Mucosa of stomach (tissue), 1 donor: ENCODE data around the gene TSSK2.
A peak's percentile ranks its signal among the peaks of the same experiment; 100 is the strongest.

Source experiments
- H3K27me3 ChIP-seq: one replicate; pipeline ENCODE4 v1.7.0; 2013; ENCODE audit warnings: mild to moderate bottlenecking, low read length; ENCODE audit not compliant: control insufficient read depth, insufficient read depth
- H3K36me3 ChIP-seq: one replicate; pipeline ENCODE4 v1.7.0; 2013; ENCODE audit warnings: low read length; ENCODE audit not compliant: control insufficient read depth, insufficient read depth
- H3K4me1 ChIP-seq: one replicate; pipeline ENCODE4 v1.7.0; 2013; ENCODE audit warnings: mild to moderate bottlenecking, low read length; ENCODE audit not compliant: control insufficient read depth, insufficient read depth
- H3K4me3 ChIP-seq: one replicate; pipeline ENCODE4 v1.7.0; 2013; ENCODE audit warnings: low read length
- H3K9ac ChIP-seq: one replicate; pipeline ENCODE4 v1.7.0; 2013; ENCODE audit warnings: mild to moderate bottlenecking, low read length, moderate library complexity
- H3K9me3 ChIP-seq: one replicate; pipeline ENCODE4 v1.7.0; 2013; ENCODE audit warnings: mild to moderate bottlenecking, low read length, moderate library complexity; ENCODE audit not compliant: control insufficient read depth
- donor health status: Pancreatic carcinoma.

The TSSK2 gene

GRCh38 chr22:19172213-19173046, 41.3 kb downstream of the TSSK2 start:
- peaks cover 51% of the 10 kb centered on the region for H3K4me1 ChIP-seq

GRCh38 chr22:19173047-19174035, 42.2 kb downstream of the TSSK2 start:
- no peaks in the 10 kb centered on the region for H3K9me3 ChIP-seq
- H3K9ac ChIP-seq: peak overlapping the region; percentile 97
- no peak overlapping the region for H3K4me3 ChIP-seq
- H3K36me3 ChIP-seq: no peaks in the 10 kb centered on the region
- peaks cover 24% of the 10 kb centered on the region for H3K27me3 ChIP-seq
- peaks cover 54% of the 10 kb centered on the region for H3K4me1 ChIP-seq

More at GRCh38 chr22:19172213-19173046, 41.3 kb downstream of the TSSK2 start:
- H3K4me3 ChIP-seq: peak overlapping the region; percentile 65
- no peaks in the 10 kb centered on the region for H3K36me3 ChIP-seq
- H3K27me3 ChIP-seq: peaks cover 33% of the 10 kb centered on the region
- H3K9me3 ChIP-seq: no peaks in the 10 kb centered on the region
- H3K9ac ChIP-seq: peak overlapping the region; percentile 97

GRCh38 chr22:19174106-19175025, 43.3 kb downstream of the TSSK2 start:
- Histone ChIP-seq H3K36me3 (no peaks in the 10 kb centered on the region), H3K27me3 (peaks cover 14% of the 10 kb centered on the region), H3K9ac (peak overlapping the region; percentile 34), H3K4me1 (peaks cover 59% of the 10 kb centered on the region), H3K4me3 (no peak overlapping the region), H3K9me3 (no peaks in the 10 kb centered on the region)

- Histone ChIP-seq H3K27me3 (peaks cover 7% of the 10 kb centered on the region), H3K4me1 (peaks cover 60% of the 10 kb centered on the region)
Measured at GRCh38 chr22:19175026-19175601, 44.0 kb downstream of the TSSK2 start.

GRCh38 chr22:19175602-19176174, 44.6 kb downstream of the TSSK2 start:
- H3K27me3 ChIP-seq: peaks cover under 1% of the 10 kb centered on the region
- no peak overlapping the region for H3K9ac ChIP-seq
- no peak overlapping the region for H3K4me3 ChIP-seq
- no peaks in the 10 kb centered on the region for H3K9me3 ChIP-seq
- H3K4me1 ChIP-seq: peaks cover 54% of the 10 kb centered on the region
- H3K36me3 ChIP-seq: no peaks in the 10 kb centered on the region

More at GRCh38 chr22:19175026-19175601, 44.0 kb downstream of the TSSK2 start:
- Histone ChIP-seq H3K36me3 (no peaks in the 10 kb centered on the region), H3K9ac (no peak overlapping the region), H3K4me3 (no peak overlapping the region), H3K9me3 (no peaks in the 10 kb centered on the region)

GRCh38 chr22:19176175-19176643, 45.1 kb downstream of the TSSK2 start:
- Histone ChIP-seq H3K4me1 (peaks cover 49% of the 10 kb centered on the region), H3K36me3 (no peaks in the 10 kb centered on the region), H3K9me3 (no peaks in the 10 kb centered on the region), H3K4me3 (no peak overlapping the region), H3K27me3 (no peaks in the 10 kb centered on the region), H3K9ac (no peak overlapping the region)

GRCh38 chr22:19176732-19177131, 45.6 kb downstream of the TSSK2 start:
- no peaks in the 10 kb centered on the region for H3K36me3 ChIP-seq
- peak overlapping the region; percentile 76 for H3K9ac ChIP-seq
- H3K4me1 ChIP-seq: peaks cover 49% of the 10 kb centered on the region
- H3K27me3 ChIP-seq: no peaks in the 10 kb centered on the region
- H3K4me3 ChIP-seq: no peak overlapping the region
- no peaks in the 10 kb centered on the region for H3K9me3 ChIP-seq

GRCh38 chr22:19177164-19178064, 46.3 kb downstream of the TSSK2 start:
- Histone ChIP-seq H3K4me1 (peaks cover 44% of the 10 kb centered on the region), H3K4me3 (peak overlapping the region; percentile 24), H3K36me3 (no peaks in the 10 kb centered on the region), H3K9ac (peak overlapping the region; percentile 76), H3K9me3 (no peaks in the 10 kb centered on the region), H3K27me3 (no peaks in the 10 kb centered on the region)

GRCh38 chr22:19178065-19178656, 47.1 kb downstream of the TSSK2 start:
- Histone ChIP-seq H3K9me3 (no peaks in the 10 kb centered on the region), H3K9ac (peak overlapping the region; percentile 76), H3K36me3 (no peaks in the 10 kb centered on the region), H3K4me3 (peak overlapping the region; percentile 24), H3K4me1 (peaks cover 37% of the 10 kb centered on the region), H3K27me3 (no peaks in the 10 kb centered on the region)
